HUDEP-2 (cell line): Measurements from ENCODE around the gene ATXN7L1.
"Not testable (repeated sequence)": the region's sequence is repeated elsewhere in the genome, so short reads cannot be mapped to it uniquely, and the experiment has no call there.

Source experiments
- DNase-seq, 76 experiments: peaks; one replicate each; lab custom pipeline; 2025; ENCODE audit not compliant: unreplicated experiment in 76 of 76; lab: John Stamatoyannopoulos, UW

Gene ATXN7L1

GRCh38 chr7:105862770-105863169 lies 13.6 kb downstream of the ATXN7L1 start:
- DNase-seq = no peak

DNA sequence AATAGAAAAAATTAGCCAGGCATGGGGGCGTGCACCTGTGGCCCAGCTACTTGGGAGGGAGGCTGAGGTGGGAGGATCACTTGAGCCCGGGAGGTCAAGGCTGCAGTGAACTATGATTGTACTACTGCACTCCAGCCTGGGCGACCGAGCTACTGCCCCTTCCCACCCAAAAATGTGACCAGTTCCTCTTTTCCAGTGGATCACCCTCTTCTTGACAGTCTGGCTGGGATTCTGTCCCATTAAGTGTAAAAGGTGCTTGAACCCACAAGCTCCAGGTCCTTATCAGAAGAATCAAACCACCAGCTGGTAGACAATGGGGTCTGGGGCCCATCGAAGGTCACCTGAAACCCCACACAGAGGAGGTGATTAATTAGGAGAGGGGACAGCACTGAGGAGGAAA lies 14.1 kb downstream of the ATXN7L1 start:
- no peak for DNase-seq

DNA sequence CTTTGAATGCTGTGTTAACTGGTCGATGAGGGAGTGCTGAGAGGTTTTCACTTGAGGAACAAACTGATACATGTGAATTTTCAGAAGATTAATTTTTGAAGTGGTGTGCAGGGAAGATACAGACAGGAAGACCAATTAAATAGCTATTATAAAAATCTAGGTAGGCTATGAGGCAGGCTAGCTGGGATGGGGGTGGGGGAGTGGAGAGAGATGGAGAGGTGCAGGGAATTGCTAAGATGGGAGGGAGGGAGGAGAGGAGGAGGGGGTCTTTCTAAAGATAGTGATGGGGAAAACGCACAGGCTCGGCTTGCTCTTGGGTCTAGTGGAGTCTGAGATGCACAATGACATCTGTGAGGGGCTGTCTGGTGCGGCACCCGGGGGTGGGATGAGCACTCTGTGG lies 15.2 kb downstream of the ATXN7L1 start:
- DNase-seq = no peak

DNA sequence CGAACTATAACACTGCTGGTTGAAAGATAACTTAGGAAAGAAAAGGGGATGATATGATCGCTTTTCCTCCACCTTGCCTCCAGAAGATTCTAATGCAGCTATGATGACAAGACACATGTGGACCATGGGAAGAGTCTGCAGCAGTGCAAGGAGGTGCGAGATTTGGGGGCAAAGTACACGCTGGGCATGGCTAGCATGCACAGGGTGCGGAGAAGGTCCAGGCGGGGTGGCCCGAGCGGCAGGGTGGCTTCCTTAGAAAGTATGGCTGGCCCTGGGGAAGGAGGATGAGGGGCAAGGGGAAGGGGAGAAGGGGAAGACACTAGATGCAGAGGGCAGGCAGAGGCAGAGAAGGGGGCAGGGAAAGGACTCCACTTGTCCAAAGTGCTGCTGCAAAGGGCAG lies 15.6 kb downstream of the ATXN7L1 start:
- no peak for DNase-seq

- DNase-seq = no peak
These were observed 19.1 kb downstream of the ATXN7L1 start for GRCh38 chr7:105857009-105857952.

- no peak for DNase-seq
These were observed 21.9 kb downstream of the ATXN7L1 start for GRCh38 chr7:105854498-105854897.

GRCh38 chr7:105853931-105854419 lies 22.4 kb downstream of the ATXN7L1 start:
- DNase-seq = no peak

DNA sequence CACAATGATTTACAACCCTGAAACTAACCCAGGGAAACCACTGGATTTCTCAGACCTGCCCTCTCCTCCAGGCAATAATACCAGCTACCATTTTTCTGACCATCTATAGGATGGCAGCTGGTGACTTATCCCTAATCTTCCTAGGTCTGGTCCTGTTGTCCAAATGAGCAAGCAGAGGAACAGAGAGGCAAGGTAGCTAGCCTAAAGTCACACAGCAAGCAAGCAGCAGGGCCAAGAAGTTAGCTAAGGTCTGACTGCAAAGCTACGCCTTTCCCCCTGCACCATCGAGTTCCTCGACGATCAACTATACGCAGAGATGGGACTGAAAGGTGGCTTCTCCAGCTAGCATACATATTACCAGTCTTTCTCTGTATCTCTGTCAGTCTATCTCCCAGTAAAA lies 25.3 kb downstream of the ATXN7L1 start:
- no peak for DNase-seq

DNA sequence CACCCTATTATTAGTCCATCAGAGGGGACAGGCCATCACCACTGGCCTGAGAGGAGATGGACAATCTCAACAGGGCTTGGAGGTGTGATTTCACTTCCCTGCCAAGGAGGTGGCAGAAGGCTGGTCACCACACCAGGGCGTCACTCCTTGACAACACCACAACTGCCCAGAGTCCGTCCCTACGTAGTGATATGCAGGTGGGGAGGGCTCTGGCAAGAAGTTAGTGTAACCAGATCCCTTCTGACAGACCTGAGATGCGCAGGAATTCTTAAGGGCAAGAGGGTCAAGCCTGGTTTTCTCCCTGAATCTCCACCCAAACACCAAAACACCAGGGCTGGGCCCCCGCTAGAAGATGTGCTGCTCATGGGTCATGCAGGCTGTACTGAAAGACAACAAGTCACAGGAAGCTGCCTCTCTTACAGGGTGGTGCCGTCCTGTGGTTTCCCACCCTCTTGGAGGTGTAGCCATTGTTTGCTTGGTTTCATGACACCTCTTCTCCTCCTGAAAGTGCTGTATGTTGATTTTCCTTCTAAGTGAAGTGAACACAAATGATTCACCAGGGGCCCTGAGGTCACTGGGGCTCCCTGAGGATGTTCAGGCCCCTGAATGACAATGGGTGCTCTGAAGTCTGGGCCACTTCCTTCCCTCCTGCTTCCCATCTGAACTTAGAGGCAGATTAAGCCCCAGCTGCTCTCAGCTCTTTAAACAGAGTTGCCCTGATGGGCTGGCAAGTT lies 27.1 kb downstream of the ATXN7L1 start:
- no peak for DNase-seq

DNA sequence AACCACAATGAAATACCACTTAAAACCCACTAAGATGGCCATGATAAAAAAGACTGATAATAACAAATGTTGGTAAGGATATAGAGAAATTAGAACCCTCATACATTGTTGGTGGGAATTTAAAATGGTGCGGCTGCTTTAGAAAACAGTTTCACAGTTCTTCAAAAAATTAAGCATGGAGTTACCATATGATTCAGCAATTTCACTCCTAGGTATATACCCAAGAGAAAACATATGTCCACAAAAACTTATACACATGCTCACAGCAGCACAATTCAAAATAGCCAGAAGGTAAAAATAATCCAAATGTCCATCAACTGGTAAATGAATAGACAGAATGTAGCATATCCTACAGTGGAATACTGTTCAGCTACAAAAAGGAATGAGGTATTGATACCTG lies 30.0 kb downstream of the ATXN7L1 start:
- DNase-seq = no peak

- DNase-seq = not testable (repeated sequence)
These were observed 31.7 kb downstream of the ATXN7L1 start for GRCh38 chr7:105844681-105845080.

DNA sequence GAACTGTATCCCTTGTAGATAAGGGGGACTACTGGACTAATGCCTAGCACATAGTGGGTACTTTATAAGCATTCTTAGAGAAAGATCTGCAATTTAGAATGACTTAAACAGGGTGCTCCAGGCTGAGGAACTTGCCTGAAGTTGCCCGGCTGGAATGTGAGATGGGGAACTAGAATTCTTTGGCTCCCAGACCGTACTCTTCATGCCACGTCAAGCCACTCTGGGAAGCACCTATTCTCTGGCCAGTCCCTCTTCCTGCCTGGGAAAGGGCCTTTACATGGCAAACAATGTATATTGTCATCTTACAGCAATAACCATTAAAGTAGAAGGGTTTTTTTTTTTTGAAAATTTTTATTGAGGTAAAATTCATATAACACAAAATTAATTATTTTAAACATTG lies 34.5 kb downstream of the ATXN7L1 start:
- DNase-seq = no peak

GRCh38 chr7:105840981-105841749 lies 35.2 kb downstream of the ATXN7L1 start:
- DNase-seq = no peak

DNA sequence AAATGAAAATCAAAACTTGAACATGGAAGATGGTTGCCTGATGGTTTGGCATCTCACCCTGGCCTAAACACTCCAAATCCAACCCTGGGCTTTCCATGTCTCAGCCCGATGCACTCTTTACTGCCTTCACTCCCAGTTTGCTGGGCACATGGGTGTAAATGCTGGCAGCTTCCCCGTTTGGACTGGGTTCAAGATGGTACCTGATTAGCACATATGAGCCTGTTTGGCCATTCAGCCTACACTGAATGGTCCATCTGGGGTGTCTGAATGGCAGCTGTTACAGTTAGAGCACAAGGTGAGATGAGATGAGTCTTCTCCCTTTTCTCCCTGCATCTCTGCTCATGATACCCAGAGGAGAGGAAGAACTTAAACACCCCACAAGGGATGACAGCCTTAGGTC lies 37.1 kb downstream of the ATXN7L1 start:
- no peak for DNase-seq

GRCh38 chr7:105838627-105839231 lies 37.7 kb downstream of the ATXN7L1 start:
- no peak for DNase-seq

DNA sequence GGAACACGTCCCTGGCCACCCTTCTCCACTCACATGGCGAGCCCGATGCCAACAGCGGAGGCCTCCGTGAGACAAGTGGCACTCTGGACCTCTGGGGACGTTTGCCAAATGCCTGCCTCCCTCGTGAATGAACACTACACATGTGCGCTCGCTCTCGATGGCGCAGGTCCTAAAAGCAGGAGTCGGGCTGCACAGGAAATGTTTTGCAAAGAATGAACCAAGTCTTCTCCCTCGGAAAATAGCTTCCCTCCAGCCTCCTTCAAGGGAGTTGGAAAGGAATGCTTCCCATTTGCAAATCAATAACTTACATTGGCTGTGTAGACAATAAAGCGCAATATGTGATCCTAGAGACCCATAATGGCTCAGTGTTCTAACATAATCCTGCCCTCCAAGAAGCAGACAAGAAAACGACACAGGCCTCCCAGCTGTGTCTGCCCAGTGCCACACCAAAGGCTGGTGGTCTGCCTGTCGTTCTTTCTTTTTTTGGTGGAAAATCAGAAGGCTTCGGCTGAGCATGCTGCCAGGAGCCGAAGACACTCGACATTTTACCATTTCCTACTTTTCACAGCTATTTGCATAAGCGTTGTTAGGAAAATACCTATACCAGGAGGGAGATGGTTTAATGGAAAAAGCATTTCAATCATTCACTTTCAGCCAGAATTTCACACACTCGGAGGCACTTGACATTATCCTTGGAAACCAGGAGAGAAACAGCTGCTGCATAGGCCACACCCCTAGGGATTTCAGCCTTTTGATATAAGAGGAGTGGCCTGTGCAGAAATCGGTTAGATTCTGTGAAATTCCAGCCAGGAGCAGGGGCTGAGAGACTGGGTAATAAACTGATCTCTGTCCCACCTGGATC lies 38.4 kb downstream of the ATXN7L1 start:
- DNase-seq = no peak

GRCh38 chr7:105835441-105835840 lies 41.0 kb downstream of the ATXN7L1 start:
- no peak for DNase-seq

- DNase-seq = no peak
These were observed 44.4 kb downstream of the ATXN7L1 start for GRCh38 chr7:105831824-105832535.

DNA sequence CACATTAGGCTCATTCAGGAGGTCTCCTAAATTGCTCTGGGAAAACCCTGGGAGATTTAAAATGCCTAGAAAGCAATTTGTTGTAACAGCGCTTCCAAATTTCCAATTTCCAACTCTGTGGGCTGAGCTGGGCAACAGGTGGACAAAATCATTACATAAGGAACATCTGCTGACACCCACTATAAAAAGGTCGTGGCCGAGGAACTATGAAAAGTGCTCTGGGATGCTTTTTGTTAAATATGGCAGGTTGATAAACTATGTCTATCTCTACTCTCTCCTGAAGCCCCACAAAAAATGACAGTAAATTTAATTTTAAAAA lies 45.1 kb downstream of the ATXN7L1 start:
- no peak for DNase-seq
